Hepatic stellate cell (primary cell): ENCODE data around the gene FAM151B.
"Not testable (repeated sequence)": the region's sequence is repeated elsewhere in the genome, so short reads cannot be mapped to it uniquely, and the experiment has no call there.

ENCODE experiments used
- DNase-seq: peaks from one replicate; pipeline ENCODE4 v3.0.0; 2011; ENCODE audit warnings: low spot score

Gene FAM151B

GRCh38 chr5:80487829-80488721, at the start of gene FAM151B:
Gene FAM151B (plus strand): TSS chr5:80488100. CDS start chr5:80488124, 24 bp downstream.
- DNase-seq = peak; percentile 82

GRCh38 chr5:80438739-80439138, 49.2 kb upstream of the FAM151B start:
- no peak for DNase-seq

- DNase-seq = no peak
Measured at GRCh38 chr5:80439213-80439612, 48.7 kb upstream of the FAM151B start.

GRCh38 chr5:80442742-80443141, 45.2 kb upstream of the FAM151B start:
- no peak for DNase-seq

- no peak for DNase-seq
Measured at GRCh38 chr5:80453366-80453765, 34.5 kb upstream of the FAM151B start.

GRCh38 chr5:80463269-80463668, 24.6 kb upstream of the FAM151B start:
- DNase-seq = no peak

GRCh38 chr5:80466669-80467485, 21.0 kb upstream of the FAM151B start:
- DNase-seq = peak; percentile 4

GRCh38 chr5:80468131-80468530, 19.8 kb upstream of the FAM151B start:
- DNase-seq = no peak

- not testable (repeated sequence) for DNase-seq
Measured at GRCh38 chr5:80470631-80471030, 17.3 kb upstream of the FAM151B start.

GRCh38 chr5:80474929-80475328, 13.0 kb upstream of the FAM151B start:
- DNase-seq = no peak

GRCh38 chr5:80479713-80480112, 8.2 kb upstream of the FAM151B start:
- DNase-seq = no peak

- no peak for DNase-seq
Measured at GRCh38 chr5:80480354-80480753, 7.5 kb upstream of the FAM151B start.

GRCh38 chr5:80481019-80481893, 6.6 kb upstream of the FAM151B start:
- DNase-seq = peak; percentile 29

- DNase-seq = no peak
Measured at GRCh38 chr5:80482578-80482977, 5.3 kb upstream of the FAM151B start.

- DNase-seq = no peak
Measured at GRCh38 chr5:80483636-80484232, 4.2 kb upstream of the FAM151B start.

- DNase-seq = no peak
Measured at GRCh38 chr5:80487444-80487828, 464 bp upstream of the FAM151B start.

GRCh38 chr5:80491296-80491695, 3.4 kb downstream of the FAM151B start:
- DNase-seq = no peak

- DNase-seq = no peak
Measured at GRCh38 chr5:80492741-80493140, 4.8 kb downstream of the FAM151B start.

- not testable (repeated sequence) for DNase-seq
Measured at GRCh38 chr5:80493443-80493842, 5.5 kb downstream of the FAM151B start.

- no peak for DNase-seq
Measured at GRCh38 chr5:80495891-80496290, 8.0 kb downstream of the FAM151B start.

GRCh38 chr5:80502800-80503199, 14.9 kb downstream of the FAM151B start:
- no peak for DNase-seq

GRCh38 chr5:80503641-80504040, 15.7 kb downstream of the FAM151B start:
- DNase-seq = no peak
